SK-N-SH treated with all-trans-retinoic acid at 6 μM for 48 hours (cell line): ENCODE data around the gene RAB27A.

Experiments used
- ATAC-seq: fragments of 200-7000 bp; cut with Tn5 transposase; 3 replicates; pipeline ENCODE4 v1.9.1; 2020; ENCODE audit warnings: mild to moderate bottlenecking, moderate library complexity
- ARNTL ChIP-seq: fragments of 450-650 bp; formaldehyde crosslinking; IDR thresholded peaks from 2 replicates; pipeline ENCODE4 v1.5.0; 2020; ENCODE audit warnings: low read depth, mild to moderate bottlenecking, moderate library complexity, borderline replicate concordance
- BACH2 ChIP-seq: fragments of 250-450 bp; sonication (Bioruptor Pico); IDR thresholded peaks from 2 replicates; pipeline ENCODE4 v1.9.0; 2021; ENCODE audit warnings: mild to moderate bottlenecking, borderline replicate concordance
- CREB5 ChIP-seq: fragments of 250-450 bp; sonication (Bioruptor Pico); IDR thresholded peaks from 2 replicates; pipeline ENCODE4 v1.5.1; 2020; ENCODE audit warnings: low read depth, mild to moderate bottlenecking, moderate library complexity
- CSDC2 ChIP-seq: fragments of 250-450 bp; sonication (Bioruptor Pico); IDR thresholded peaks from 2 replicates; pipeline ENCODE4 v1.5.0; 2020; ENCODE audit warnings: mild to moderate bottlenecking, moderate library complexity
- CSRNP3 ChIP-seq: fragments of 250-450 bp; sonication (Bioruptor Pico); IDR thresholded peaks from 2 replicates; pipeline ENCODE4 v1.5.1; 2021; ENCODE audit warnings: mild to moderate bottlenecking, moderate library complexity
- ESRRG ChIP-seq: fragments of 250-450 bp; sonication (Bioruptor Pico); IDR thresholded peaks from 2 replicates; pipeline ENCODE4 v1.6.1; 2021; ENCODE audit warnings: mild to moderate bottlenecking
- GLIS3 ChIP-seq: fragments of 250-450 bp; sonication (Bioruptor Pico); IDR thresholded peaks from 2 replicates; pipeline ENCODE4 v1.5.0; 2020; ENCODE audit warnings: mild to moderate bottlenecking, moderate library complexity
- ISL1 ChIP-seq: fragments of 250-450 bp; sonication (Bioruptor Pico); IDR thresholded peaks from 2 replicates; pipeline ENCODE4 v2.1.2; 2022; ENCODE audit warnings: mild to moderate bottlenecking, moderate library complexity
- OSR1 ChIP-seq: fragments of 250-450 bp; sonication (Bioruptor Pico); IDR thresholded peaks from 2 replicates; pipeline ENCODE4 v1.8.0; 2022; ENCODE audit warnings: moderate library complexity, mild to moderate bottlenecking, inconsistent platforms
- PATZ1 ChIP-seq: fragments of 250-450 bp; sonication (Bioruptor Pico); IDR thresholded peaks from 2 replicates; pipeline ENCODE4 v1.8.0; 2020; ENCODE audit warnings: mild to moderate bottlenecking, moderate library complexity, borderline replicate concordance
- POU6F1 ChIP-seq: fragments of 250-450 bp; sonication (Bioruptor Pico); IDR thresholded peaks from 2 replicates; pipeline ENCODE4 v1.8.0; 2021; ENCODE audit warnings: low read depth, mild to moderate bottlenecking, moderate library complexity, borderline replicate concordance
- PPARA ChIP-seq: fragments of 250-450 bp; sonication (Bioruptor Pico); IDR thresholded peaks from 2 replicates; pipeline ENCODE4 v1.5.0; 2020; ENCODE audit warnings: mild to moderate bottlenecking, borderline replicate concordance
- RARB ChIP-seq: fragments of 250-450 bp; sonication (Bioruptor Pico); IDR thresholded peaks from 2 replicates; pipeline ENCODE4 v1.8.0; 2021; ENCODE audit warnings: mild to moderate bottlenecking, moderate library complexity
- SNAI2 ChIP-seq: fragments of 250-450 bp; sonication (Bioruptor Pico); IDR thresholded peaks from 2 replicates; pipeline ENCODE4 v1.5.0; 2020; ENCODE audit warnings: mild to moderate bottlenecking, moderate library complexity
- TCF4 ChIP-seq: fragments of 250-450 bp; sonication (Bioruptor Pico); IDR thresholded peaks from 2 replicates; pipeline ENCODE4 v1.8.0; 2021; ENCODE audit warnings: mild to moderate bottlenecking, moderate library complexity, borderline replicate concordance
- TOX ChIP-seq: fragments of 250-450 bp; sonication (Bioruptor Pico); IDR thresholded peaks from 2 replicates; pipeline ENCODE4 v1.8.0; 2021; ENCODE audit warnings: mild to moderate bottlenecking, moderate library complexity, borderline replicate concordance
- ZC3H10 ChIP-seq: fragments of 250-450 bp; sonication (Bioruptor Pico); IDR thresholded peaks from 2 replicates; pipeline ENCODE4 v1.5.1; 2021; ENCODE audit warnings: mild to moderate bottlenecking, moderate library complexity
- ZFP3 ChIP-seq: fragments of 250-450 bp; sonication (Bioruptor Pico); IDR thresholded peaks from 2 replicates; pipeline ENCODE4 v1.5.0; 2020; ENCODE audit warnings: mild to moderate bottlenecking, moderate library complexity
- ZFP30 ChIP-seq: fragments of 450-650 bp; formaldehyde crosslinking; IDR thresholded peaks from 2 replicates; pipeline ENCODE4 v1.5.0; 2022; ENCODE audit warnings: mild to moderate bottlenecking, moderate library complexity
- ZNF565 ChIP-seq: fragments of 450-650 bp; formaldehyde crosslinking; conservative IDR thresholded peaks from 2 replicates; pipeline ENCODE4 v1.5.0; 2020; ENCODE audit warnings: low read depth, mild to moderate bottlenecking, moderate library complexity
- ZNF70 ChIP-seq: fragments of 450-650 bp; formaldehyde crosslinking; IDR thresholded peaks from 2 replicates; pipeline ENCODE4 v1.5.0; 2020; ENCODE audit warnings: mild to moderate bottlenecking, moderate library complexity
- ZNF8 ChIP-seq: fragments of 450-650 bp; formaldehyde crosslinking; IDR thresholded peaks from 2 replicates; pipeline ENCODE4 v1.5.0; 2020; ENCODE audit warnings: mild to moderate bottlenecking, moderate library complexity

Gene RAB27A

GRCh38 chr15:55241891-55242290 is 47.7 kb downstream of the RAB27A start:
- TF ChIP-seq ZNF565 (CRISPR knock-in tag) (no peak), ESRRG (CRISPR knock-in tag) (no peak), BACH2 (no peak), PATZ1 (no peak), ARNTL (CRISPR knock-in tag) (no peak), ZFP30 (CRISPR knock-in tag) (no peak), TCF4 (CRISPR knock-in tag) (no peak)
- TF ChIP-seq, all 23 proteins: peak for 0
- no peak for ATAC-seq

- TF ChIP-seq ZNF70 (CRISPR knock-in tag) (no peak), ARNTL (CRISPR knock-in tag) (no peak), OSR1 (CRISPR knock-in tag) (no peak), CSRNP3 (CRISPR knock-in tag) (no peak), ZNF565 (CRISPR knock-in tag) (no peak), SNAI2 (CRISPR knock-in tag) (no peak), POU6F1 (CRISPR knock-in tag) (no peak), ISL1 (CRISPR knock-in tag) (no peak), ZFP30 (CRISPR knock-in tag) (no peak), GLIS3 (CRISPR knock-in tag) (no peak)
- no peak for ATAC-seq
Observed at GRCh38 chr15:55241186-55241585, 48.4 kb downstream of the RAB27A start.

- no peak for ATAC-seq
- TF ChIP-seq CSDC2 = no peak
- no peak for TF ChIP-seq ZC3H10 (CRISPR knock-in tag)
- TF ChIP-seq PPARA (CRISPR knock-in tag) = no peak
- no peak for TF ChIP-seq ZNF70 (CRISPR knock-in tag)
- TF ChIP-seq RARB (CRISPR knock-in tag) = no peak
- TF ChIP-seq ZNF8 (CRISPR knock-in tag) = no peak
Observed at GRCh38 chr15:55240125-55240760, 49.4 kb downstream of the RAB27A start.

GRCh38 chr15:55239440-55240124 is 50.0 kb downstream of the RAB27A start:
- no peak for ATAC-seq
- TF ChIP-seq ARNTL (CRISPR knock-in tag) = no peak
- TF ChIP-seq RARB (CRISPR knock-in tag) = no peak
- TF ChIP-seq SNAI2 (CRISPR knock-in tag) = no peak
- TF ChIP-seq CSDC2 = no peak
- no peak for TF ChIP-seq CSRNP3 (CRISPR knock-in tag)
- TF ChIP-seq BACH2 = no peak
- TF ChIP-seq POU6F1 (CRISPR knock-in tag) = no peak
- TF ChIP-seq ZNF565 (CRISPR knock-in tag) = no peak
- TF ChIP-seq OSR1 (CRISPR knock-in tag) = no peak
- TF ChIP-seq CREB5 (CRISPR knock-in tag) = no peak
- TF ChIP-seq ZNF8 (CRISPR knock-in tag) = no peak
- no peak for TF ChIP-seq PATZ1
- no peak for TF ChIP-seq ZFP30 (CRISPR knock-in tag)
- TF ChIP-seq TOX (CRISPR knock-in tag) = no peak
- TF ChIP-seq TCF4 (CRISPR knock-in tag) = no peak
- no peak for TF ChIP-seq ZFP3
